HL-60 (cell line): ENCODE data around the gene PKP3.
"Not testable (repeated sequence)": the region's sequence is repeated elsewhere in the genome, so short reads cannot be mapped to it uniquely, and the experiment has no call there.

Experiments used
- DNase-seq, 2 experiments: peaks; one replicate each; pipeline ENCODE4 v3.0.0-alpha.2; 2010 to 2020; ENCODE audit warnings: low read depth in 1 of 2, low spot score in 1 of 2
- H3K27ac ChIP-seq: fragments of 250-450 bp; sonication (Bioruptor Pico); replicated peaks from 2 replicates; pipeline ENCODE4 v1.5.1; 2020; ENCODE audit warnings: mild to moderate bottlenecking, moderate library complexity
- H3K27me3 ChIP-seq: fragments of 250-450 bp; sonication (Bioruptor Pico); 2 replicates; pipeline ENCODE4 v1.5.1; 2021; ENCODE audit warnings: mild to moderate bottlenecking, moderate library complexity; ENCODE audit not compliant: insufficient read depth, poor library complexity, severe bottlenecking
- H3K4me3 ChIP-seq: replicated peaks from 2 replicates; pipeline ENCODE4 v1.5.1; 2011; ENCODE audit warnings: mild to moderate bottlenecking, control low read depth, low read length; ENCODE audit not compliant: insufficient read depth
- CTCF ChIP-seq: IDR thresholded peaks from one replicate; pipeline ENCODE4 v1.5.1; 2011; ENCODE audit warnings: low read length, control low read depth, inconsistent platforms; ENCODE audit not compliant: insufficient read depth
- GABPA ChIP-seq: IDR thresholded peaks from 2 replicates; pipeline ENCODE4 v1.6.1; 2012; ENCODE audit warnings: low read depth
- POLR2AphosphoS5 ChIP-seq: IDR thresholded peaks from 2 replicates; pipeline ENCODE4 v1.6.1; 2012; ENCODE audit warnings: low read depth
- REST ChIP-seq: IDR thresholded peaks from 2 replicates; pipeline ENCODE4 v1.6.1; 2012; ENCODE audit warnings: low read depth; ENCODE audit not compliant: insufficient replicate concordance
- SPI1 ChIP-seq: IDR thresholded peaks from 2 replicates; pipeline ENCODE4 v1.6.1; 2012; ENCODE audit warnings: low read depth, mild to moderate bottlenecking, borderline replicate concordance

PKP3 gene

GRCh38 chr11:409008-409599 is 15.1 kb downstream of the PKP3 start:
- Histone ChIP-seq H3K27ac (no peak overlapping the region), H3K4me3 (no peak overlapping the region), H3K27me3 (no peaks in the 10 kb centered on the region)
- no peak for DNase-seq
- TF ChIP-seq REST (no peak), SPI1 (no peak), GABPA (no peak)

DNA sequence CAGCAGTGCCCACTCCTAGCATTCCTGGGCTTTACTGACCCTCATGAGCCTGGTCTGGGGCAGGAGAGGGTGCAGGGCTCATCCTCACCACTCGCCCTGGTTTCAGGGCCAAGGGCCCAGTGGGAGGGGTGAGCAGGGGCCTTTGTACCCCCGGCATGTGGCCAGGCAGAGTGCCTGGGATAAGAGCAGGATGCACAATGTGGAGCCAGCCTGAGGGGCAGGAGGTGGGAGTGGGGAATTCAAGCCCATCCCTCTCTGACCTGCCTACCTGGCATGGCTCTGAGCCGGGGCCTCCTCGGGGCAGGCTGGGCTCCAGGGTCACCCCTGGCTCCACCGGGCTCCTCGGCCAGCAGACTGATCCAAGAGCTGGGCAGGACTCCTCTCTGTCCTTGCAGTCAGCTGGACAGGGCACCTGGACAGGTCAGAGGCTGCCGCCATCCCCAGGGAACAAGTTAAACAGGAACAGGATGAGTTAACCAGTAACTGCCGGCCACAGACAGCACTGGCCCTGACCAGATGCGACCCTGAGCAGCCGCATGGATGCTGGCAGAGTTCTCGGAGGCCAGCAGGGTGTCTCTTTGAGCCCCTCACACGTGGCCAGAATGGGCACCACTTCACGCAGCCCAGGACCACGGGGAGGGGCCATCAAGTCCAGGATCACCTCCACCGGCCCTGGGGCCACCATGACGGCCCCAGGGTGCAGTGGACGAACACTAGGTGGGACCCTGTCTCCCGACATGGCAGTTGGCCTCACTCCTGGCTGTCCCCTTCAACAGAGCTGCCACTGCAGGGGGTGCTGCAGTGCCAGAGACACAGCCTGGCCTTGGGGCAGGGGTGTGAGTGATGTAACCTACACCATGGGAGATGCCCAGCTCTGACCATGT is 15.8 kb downstream of the PKP3 start:
- Histone ChIP-seq H3K27ac (no peak overlapping the region), H3K27me3 (no peaks in the 10 kb centered on the region), H3K4me3 (no peak overlapping the region)
- TF ChIP-seq CTCF (no peak), SPI1 (no peak), REST (no peak)
- no peak for DNase-seq

DNA sequence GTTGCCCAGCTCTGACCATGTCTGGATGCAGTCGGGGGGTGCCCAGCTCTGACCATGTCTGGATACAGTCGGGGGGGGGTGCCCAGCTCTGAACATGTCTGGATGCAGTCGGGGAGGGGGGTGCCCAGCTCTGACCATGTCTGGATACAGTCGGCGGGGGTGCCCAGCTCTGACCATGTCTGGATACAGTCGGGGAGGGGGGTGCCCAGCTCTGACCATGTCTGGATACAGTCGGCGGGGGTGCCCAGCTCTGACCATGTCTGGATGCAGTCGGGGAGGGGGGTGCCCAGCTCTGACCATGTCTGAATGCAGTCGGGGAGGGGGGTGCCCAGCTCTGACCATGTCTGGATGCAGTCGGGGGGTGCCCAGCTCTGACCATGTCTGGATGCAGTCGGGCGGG is 16.7 kb downstream of the PKP3 start:
- not testable (repeated sequence) for H3K4me3 ChIP-seq, DNase-seq, H3K27me3 ChIP-seq, H3K27ac ChIP-seq

DNA sequence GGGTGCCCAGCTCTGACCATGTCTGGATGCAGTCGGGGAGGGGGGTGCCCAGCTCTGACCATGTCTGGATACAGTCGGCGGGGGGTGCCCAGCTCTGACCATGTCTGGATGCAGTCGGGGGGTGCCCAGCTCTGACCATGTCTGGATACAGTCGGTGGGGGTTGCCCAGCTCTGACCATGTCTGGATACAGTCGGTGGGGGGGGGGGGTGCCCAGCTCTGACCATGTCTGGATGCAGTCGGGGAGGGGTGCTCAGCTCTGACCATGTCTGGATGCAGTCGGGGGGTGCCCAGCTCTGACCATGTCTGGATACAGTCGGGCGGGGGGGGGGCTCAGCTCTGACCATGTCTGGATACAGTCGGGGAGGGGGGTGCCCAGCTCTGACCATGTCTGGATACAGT is 17.5 kb downstream of the PKP3 start:
- not testable (repeated sequence) for DNase-seq

GRCh38 chr11:412641-413119 is 18.7 kb downstream of the PKP3 start:
- H3K4me3 ChIP-seq = no peak overlapping the region
- TF ChIP-seq REST (no peak), SPI1 (no peak), GABPA (no peak), CTCF (no peak), POLR2AphosphoS5 (no peak)
- H3K27ac ChIP-seq = peak overlapping the region; percentile 52
- no peaks in the 10 kb centered on the region for H3K27me3 ChIP-seq
- DNase-seq = no peak

More for the DNA sequence above, 17.5 kb downstream of the PKP3 start:
- H3K27me3 ChIP-seq, H3K27ac ChIP-seq, H3K4me3 ChIP-seq: not testable (repeated sequence)
